Measurements from ENCODE around the gene APOC1.
A peak's percentile ranks its signal among the peaks of the same experiment; 100 is the strongest.

APOC1 gene

DNA sequence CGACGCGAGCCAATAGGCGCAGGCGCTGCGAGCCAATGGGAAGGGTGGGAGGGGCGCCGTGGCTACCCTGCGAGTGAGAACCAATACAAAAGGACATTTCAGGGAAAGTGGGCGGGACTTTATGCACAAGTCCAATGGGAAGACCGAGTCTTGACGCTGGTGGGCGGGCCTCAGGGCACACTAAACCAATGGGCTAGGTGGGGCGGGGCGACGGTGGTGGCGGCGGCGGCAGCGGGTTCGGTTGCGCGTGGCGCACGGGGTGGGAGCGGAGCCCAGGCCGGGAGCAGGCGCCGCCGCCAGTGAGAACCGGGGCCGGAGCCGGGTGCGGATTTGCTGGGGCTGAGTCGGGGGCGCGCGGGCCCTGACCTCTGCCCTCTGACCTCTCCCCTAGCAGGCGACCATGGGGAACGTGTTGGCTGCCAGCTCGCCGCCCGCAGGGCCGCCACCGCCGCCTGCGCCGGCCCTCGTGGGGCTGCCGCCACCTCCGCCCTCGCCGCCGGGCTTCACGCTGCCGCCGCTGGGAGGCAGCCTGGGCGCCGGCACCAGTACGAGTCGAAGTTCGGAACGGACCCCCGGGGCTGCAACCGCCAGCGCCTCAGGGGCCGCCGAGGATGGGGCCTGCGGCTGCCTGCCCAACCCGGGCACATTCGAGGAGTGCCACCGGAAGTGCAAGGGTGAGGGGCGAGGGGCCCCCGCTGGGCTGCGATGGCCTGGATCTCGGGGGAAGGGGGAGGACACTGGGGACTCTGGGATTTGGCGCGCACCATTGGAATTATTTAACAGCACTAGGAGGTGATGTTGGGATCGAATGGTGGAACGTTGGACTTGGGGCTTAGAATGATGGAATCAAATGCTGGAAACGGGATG is 23.2 kb upstream of the APOC1 start, which contains the start of gene TOMM40:
TSS of gene TOMM40 (plus strand) at position 239 of the 867 bp plus-strand sequence. CDS start at position 401, 162 bp downstream.
- peak; percentile 99 for DNase-seq (ENCODE audit: low read depth)
- no peak for TF ChIP-seq CTCF (IDR thresholded peaks at IDR 0.05; ENCODE audit: low read depth, low read length, missing control alignments)
- H3K4me3 ChIP-seq (ENCODE audit: low read depth, low read length), result peak within 1 kb of the TSS; percentile 85

- DNase-seq (ENCODE audit: low read depth), result no peak
- H3K4me3 ChIP-seq (ENCODE audit: low read depth, low read length), result no peak overlapping the region; the same call in 1 of the 2 replicates
- TF ChIP-seq CTCF (IDR thresholded peaks at IDR 0.05; ENCODE audit: low read depth, low read length, missing control alignments), result no peak
Measured at GRCh38 chr19:44892932-44893331, 21.5 kb upstream of the APOC1 start.

DNA sequence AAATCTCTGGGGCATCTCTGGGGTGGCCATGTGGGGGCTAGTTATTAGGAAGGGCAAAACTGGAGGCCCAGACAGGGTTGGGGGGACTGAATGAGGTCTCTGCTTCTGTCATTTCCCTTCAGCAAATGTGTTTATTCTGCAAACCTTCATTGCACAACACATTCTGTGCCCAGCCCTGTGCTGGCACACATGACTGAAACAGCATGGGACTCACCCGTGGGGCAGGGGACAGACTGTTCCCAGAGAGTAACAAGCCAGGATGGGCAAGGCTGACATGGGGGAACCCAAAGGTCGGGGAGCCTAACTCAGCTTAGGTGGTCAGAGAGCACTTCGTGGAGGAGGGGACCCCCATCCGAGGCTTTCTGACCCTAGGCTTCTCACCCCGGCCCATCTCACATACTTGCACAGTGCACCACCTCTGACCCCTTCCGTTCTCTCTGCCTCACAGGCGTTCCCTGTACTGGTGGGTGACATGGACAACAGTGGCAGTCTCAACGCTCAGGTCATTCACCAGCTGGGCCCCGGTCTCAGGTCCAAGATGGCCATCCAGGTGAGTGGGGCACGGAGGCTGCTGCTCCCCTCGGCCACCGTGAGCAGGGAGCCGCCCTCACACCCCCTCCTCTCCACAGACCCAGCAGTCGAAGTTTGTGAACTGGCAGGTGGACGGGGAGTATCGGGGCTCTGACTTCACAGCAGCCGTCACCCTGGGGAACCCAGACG is 20.9 kb upstream of the APOC1 start:
- DNase-seq (ENCODE audit: low read depth), result no peak
- TF ChIP-seq CTCF (IDR thresholded peaks at IDR 0.05; ENCODE audit: low read depth, low read length, missing control alignments), result no peak

GRCh38 chr19:44894052-44894400 is 20.4 kb upstream of the APOC1 start:
- no peak for TF ChIP-seq CTCF (IDR thresholded peaks at IDR 0.05; ENCODE audit: low read depth, low read length, missing control alignments)
- no peak overlapping the region for H3K4me3 ChIP-seq (ENCODE audit: low read depth, low read length)
- no peak for DNase-seq (ENCODE audit: low read depth)

More for the DNA sequence above, 20.9 kb upstream of the APOC1 start:
- no peak overlapping the region for H3K4me3 ChIP-seq (ENCODE audit: low read depth, low read length)

- H3K4me3 ChIP-seq (ENCODE audit: low read depth, low read length), result no peak overlapping the region
- no peak for TF ChIP-seq CTCF (IDR thresholded peaks at IDR 0.05; ENCODE audit: low read depth, low read length, missing control alignments)
- DNase-seq (ENCODE audit: low read depth), result no peak
Measured at GRCh38 chr19:44894946-44895345, 19.5 kb upstream of the APOC1 start.

GRCh38 chr19:44897835-44898234 is 16.6 kb upstream of the APOC1 start:
- no peak for DNase-seq (ENCODE audit: low read depth)
- H3K4me3 ChIP-seq (ENCODE audit: low read depth, low read length), result no peak overlapping the region
- TF ChIP-seq CTCF (IDR thresholded peaks at IDR 0.05; ENCODE audit: low read depth, low read length, missing control alignments), result no peak

Data from GM12864 (cell line).